Subcutaneous adipose tissue (tissue), 4 donors: ENCODE measurements around the gene CSRP1. TPM values are rescaled to one million over a fixed set of nuclear protein-coding genes. Genes with fewer than 3 reads are reported as not detected.

Experiments used
- total RNA-seq, 4 donors: library from RNA; depleted of rRNA; stranded (reverse); fragments of >200 nt; gene quantifications; one replicate each; pipeline ENCODE4 v1.1.0, GENCODE V29; 2016
- TF ChIP-seq, protein P1 (sequence below): fragments of 450-650 bp; IDR thresholded peaks from one replicate; pipeline ENCODE4 v1.5.1; 2016; ENCODE audit warnings: low read depth, mild to moderate bottlenecking, control low read depth, antibody characterized with exemption, moderate library complexity

The CSRP1 gene
- total RNA-seq, 4 donors from 2014 or later: 82.0 to 242 (median 155) TPM

DNA sequence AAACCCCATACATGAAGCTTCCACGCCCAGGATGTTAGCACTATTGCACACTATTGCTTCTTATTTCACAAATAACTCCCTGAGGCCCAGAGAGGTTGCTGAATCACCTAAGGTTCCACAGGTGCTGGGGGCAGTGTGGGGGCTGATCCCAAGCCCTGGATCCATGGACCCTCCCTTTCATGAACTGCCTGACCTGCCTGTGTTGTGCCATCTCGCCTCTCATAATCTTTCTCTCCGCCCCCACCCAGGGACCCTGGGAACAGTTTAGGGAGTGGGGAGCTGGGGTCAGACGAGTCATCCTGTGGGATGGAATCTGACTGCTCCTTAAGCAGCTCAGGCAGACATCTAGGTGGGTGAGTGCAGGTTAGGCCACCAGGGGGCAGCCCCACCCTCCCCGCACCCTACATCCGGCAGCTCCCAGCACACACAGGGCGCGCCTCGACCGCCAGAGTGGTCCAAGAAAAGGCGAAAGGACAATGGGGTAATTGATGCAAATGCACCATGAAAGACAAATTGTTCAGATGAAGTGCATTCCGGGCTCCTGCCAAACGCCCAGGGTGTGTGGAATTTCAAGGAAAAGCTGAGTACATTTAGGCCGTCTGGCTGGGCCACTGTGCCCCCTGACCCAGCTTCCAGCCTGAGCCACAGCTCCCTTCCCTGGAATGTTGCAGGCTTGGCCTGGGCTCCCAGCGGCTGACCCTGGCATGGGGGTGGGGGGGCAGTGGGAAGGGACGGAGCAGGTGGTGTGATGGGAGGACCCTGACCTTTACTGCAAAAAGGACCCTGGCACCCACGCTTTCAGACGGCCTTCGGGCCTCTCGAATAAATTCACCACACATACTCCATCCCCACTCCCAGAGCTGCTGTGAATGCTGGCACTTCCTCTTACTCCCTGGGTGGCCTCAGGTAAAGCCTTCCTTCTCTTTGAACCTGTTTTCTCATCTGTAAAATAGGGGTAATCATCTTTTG is 58.7 kb downstream of the CSRP1 start:
- TF ChIP-seq, protein P1, sequence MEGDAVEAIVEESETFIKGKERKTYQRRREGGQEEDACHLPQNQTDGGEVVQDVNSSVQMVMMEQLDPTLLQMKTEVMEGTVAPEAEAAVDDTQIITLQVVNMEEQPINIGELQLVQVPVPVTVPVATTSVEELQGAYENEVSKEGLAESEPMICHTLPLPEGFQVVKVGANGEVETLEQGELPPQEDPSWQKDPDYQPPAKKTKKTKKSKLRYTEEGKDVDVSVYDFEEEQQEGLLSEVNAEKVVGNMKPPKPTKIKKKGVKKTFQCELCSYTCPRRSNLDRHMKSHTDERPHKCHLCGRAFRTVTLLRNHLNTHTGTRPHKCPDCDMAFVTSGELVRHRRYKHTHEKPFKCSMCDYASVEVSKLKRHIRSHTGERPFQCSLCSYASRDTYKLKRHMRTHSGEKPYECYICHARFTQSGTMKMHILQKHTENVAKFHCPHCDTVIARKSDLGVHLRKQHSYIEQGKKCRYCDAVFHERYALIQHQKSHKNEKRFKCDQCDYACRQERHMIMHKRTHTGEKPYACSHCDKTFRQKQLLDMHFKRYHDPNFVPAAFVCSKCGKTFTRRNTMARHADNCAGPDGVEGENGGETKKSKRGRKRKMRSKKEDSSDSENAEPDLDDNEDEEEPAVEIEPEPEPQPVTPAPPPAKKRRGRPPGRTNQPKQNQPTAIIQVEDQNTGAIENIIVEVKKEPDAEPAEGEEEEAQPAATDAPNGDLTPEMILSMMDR: no peak

DNA sequence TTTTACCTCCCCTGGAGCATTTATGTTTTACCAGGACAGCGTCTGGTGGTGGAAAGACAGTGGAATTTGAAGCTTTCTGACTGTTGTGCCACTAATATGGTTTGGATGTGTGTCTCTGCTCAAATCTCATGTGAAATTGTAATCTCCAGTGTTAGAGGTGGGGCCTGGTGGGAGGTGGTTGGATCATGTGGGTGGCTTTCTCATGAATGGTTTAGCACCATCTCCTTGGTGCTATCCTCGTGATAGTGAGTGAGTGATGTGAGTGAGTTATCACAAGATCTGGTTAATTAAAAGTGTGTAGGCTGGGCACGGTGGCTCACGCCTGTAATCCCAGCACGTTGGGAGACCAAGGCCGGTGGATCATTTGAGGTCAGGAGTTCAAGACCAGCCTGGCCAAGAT is 61.6 kb downstream of the CSRP1 start:
- TF ChIP-seq, protein P1: no peak

DNA sequence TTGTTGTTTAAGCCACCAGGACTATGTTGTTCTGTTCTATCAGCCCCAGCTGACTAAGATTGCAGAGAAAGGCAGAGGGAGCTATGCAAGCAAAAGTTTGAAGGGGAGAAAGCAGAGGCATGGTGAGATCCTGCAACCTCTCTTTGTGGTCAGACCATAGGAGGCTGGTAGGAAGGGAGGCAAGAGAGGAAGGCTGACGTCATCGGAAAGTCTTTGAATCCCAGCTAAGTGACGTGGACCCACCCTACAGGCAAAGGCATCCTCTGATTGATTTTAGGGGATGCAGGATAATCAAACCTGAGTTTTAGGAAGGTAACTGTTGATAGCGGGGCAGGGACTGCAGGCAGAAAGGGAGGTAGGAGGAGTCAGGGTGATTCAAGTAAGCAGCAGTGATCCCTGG is 62.1 kb downstream of the CSRP1 start:
- TF ChIP-seq, protein P1: no peak

DNA sequence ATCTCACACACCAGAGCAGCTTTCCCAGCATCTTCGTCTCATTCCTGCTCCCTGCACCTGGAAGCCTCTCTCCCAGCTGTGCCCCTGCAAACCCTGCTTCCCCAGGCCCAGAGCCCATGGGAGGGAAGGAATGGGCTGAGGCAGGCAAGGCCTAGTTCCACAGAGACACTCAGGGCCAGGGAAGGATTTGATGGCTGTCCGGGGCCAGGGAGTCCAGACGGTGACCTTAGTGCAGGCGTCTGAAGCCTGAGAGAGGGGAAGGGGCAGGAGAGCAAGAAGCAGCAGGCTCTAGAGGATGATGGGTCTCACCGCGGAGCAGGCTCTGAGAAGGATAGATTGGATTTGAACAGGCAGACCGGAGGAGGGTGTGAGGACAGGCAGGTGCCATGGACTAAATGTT is 63.2 kb downstream of the CSRP1 start:
- TF ChIP-seq, protein P1: no peak

DNA sequence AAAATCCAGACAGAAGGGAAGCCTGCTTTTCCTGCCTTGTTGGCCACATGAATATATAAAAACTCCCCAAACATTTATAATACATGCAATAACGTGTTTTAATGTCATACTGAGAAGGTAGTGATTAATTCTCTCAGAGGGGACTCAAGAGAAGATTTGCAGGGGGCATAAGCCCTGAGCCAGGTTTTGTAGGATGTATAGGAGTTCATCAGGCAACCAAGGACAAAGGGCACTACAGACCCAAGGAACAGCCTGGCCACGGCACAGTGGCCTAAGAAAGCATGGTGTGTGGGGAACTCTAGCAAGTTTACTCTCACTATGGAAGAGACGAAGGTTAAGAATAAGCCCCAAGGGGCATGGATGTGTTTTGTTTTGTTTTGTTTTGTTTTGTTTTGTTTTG is 70.0 kb downstream of the CSRP1 start:
- TF ChIP-seq, protein P1: no peak

DNA sequence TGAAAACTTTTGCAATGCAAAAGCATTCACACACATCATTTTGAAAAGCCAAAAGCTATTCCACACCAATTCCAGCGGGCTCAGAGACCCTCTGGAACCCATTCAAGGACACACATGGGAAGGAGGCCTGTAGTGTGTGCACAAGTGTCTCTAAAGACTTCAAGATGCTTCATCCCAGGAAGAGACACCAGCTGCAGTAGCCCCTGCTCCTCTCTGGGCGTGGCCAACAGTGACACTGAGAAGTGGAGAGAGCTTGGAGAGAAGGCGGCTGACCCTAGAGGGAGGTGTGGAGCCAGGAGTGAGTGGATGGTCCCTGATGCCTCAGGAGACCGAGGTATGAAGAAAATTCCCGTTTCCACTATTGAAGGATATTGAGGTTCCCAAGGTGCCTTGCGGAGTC is 70.5 kb downstream of the CSRP1 start:
- TF ChIP-seq, protein P1: no peak

DNA sequence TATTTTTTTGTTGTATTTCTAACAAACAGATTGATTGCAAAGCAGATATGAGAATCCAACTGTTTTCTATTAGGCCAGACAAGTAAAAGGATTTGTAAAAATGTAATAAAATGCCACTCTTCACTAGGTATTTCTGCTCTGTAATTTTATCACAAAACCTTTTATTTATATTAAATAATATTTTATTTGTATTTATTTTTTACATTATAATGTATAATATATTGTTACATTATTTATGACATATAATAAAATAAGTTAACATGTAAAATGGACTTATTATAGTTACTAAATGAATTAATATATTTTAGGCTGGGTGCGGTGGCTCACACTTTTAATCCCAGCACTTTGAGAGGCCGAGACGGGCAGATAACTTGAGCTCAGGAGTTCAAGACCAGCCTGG is 72.7 kb downstream of the CSRP1 start:
- TF ChIP-seq, protein P1: no peak
